Measurements from ENCODE around the gene ASS1. TPM values are rescaled to one million over a fixed set of nuclear protein-coding genes. Genes with fewer than 3 reads are reported as not detected.

Gene ASS1
- polyA plus RNA-seq, 1 donor = 281 TPM

DNA sequence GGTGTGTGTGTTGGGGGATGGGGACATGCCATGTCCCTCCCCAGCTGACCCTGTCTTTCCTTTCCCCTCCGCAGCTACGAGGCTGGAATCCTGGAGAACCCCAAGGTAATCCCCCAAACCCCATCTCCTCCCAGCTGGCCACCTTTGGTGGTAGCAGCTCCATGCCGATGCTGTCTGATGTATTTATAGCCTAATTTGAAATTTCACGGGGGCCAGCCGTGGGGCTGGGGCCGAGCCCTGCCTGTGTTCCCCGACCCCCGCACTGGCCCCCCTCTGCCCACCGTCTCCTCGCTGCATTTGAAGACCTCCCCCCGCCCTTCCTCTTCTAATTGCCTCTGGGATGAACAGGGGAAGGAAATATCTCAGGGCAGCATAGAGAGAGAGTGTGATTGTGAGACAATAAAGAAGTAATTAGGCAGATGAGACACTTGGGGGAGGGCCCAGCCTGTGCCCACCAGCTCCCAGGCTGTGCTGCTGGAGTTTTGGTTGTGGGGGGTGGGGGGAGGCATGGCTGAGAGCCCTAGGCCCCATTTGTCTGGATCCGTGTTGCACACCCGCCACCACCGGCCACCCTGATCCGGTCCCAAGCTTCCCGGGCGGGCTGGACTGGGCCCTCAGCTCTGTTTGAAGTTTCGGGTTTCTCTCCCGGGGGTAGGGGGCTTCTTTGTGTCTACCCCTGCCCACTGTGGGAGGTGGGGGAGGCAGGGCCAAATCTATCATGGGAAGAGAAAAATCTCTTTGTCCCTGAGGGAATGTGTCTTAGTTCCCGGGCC lies 26.8 kb downstream of the ASS1 start:
- no peak for DNase-seq

GRCh38 chr9:130472184-130472705 lies 27.5 kb downstream of the ASS1 start:
- DNase-seq = no peak

GRCh38 chr9:130473009-130473408 lies 28.2 kb downstream of the ASS1 start:
- DNase-seq = no peak

GRCh38 chr9:130473566-130473965 lies 28.8 kb downstream of the ASS1 start:
- DNase-seq = no peak

- DNase-seq = no peak
Observed at GRCh38 chr9:130474106-130474505, 29.3 kb downstream of the ASS1 start.

DNA sequence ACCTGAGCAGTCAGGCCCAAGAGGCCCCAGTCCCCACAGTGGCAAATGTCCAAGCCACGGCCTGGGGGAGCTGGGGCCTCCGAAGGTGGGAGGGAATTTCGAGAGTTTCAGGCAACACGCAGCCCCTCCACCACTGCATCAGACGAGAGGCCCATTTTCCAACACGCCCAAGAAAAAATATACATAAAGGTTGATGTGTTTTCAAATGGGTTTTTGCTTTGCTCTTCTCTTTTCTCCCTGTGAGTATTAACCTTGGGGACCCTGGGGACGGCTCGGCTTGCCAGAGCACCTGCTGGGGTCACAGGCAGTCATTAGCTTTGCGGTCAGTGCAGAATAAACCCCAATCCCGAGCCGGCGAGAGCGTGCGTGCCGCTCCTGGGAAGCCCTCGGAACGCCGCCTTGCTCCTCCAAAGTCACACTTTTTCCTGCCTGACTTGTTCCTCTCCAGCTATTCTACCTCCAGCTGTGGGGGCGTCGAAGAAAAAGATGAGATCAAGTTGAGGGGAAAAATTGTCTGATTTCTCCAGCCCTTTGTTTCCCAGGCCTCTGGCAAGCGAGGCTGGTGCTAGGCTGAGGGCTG lies 31.5 kb downstream of the ASS1 start:
- DNase-seq = no peak

DNA sequence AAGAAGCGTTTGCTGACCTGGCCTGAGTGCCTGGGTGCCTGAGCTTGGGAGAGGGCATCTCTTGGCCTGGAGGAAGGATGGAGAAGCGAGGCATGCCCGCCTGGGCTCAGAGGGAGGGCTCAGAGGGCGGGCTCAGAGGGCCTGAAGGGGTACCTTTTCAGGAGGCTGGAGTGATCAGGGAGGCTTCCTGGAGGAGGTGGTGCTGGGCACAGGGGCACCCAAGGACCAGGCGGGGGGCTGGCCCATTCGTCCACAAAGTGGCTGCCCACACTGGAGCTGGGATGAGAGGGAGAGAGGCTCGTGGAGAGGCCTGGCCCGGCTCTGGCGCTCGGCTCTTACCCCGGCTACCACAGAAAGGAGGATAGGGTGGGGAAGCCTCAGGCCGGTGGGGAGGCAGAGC lies 32.8 kb downstream of the ASS1 start:
- no peak for DNase-seq

GRCh38 chr9:130478152-130478551 lies 33.4 kb downstream of the ASS1 start:
- DNase-seq = no peak

- DNase-seq = no peak
Observed at GRCh38 chr9:130478736-130479575, 34.2 kb downstream of the ASS1 start.

DNA sequence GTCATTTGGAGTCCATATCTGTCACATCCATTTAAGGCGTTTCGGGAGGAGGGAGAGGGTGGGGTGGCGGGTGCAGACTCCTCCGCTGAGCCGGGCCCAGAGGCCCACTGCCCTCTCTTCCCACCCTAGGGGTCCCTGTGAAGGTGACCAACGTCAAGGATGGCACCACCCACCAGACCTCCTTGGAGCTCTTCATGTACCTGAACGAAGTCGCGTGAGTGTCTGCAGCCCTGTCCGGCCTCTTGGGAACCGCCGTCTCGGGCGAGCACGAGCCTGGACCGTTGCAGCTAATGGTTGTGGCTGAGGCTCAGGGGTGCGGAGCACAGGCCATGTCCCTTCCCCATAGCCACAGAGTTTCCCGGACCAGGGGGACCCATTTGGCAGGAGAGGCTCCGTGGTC lies 34.8 kb downstream of the ASS1 start:
- DNase-seq = no peak

DNA sequence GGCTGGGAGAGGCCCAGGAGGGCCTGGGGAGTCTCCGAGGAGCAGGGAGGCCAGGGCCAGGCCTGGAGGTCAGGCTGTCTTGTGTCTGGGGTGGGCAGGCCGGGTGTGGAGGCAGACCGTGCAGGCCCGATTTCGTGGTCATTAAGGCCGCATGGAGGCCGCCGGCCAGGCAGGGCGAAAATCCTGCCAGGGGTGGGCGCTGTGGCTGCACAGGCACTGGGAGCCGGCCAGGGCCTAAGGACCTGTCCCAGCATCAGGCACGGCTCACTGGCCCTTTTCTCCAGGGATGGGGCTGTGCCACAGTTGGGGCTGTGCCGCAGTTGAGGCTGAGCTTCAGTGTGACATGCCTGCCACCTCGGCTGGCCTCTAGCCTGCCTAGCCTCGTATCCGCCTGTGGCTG lies 35.9 kb downstream of the ASS1 start:
- no peak for DNase-seq

DNA sequence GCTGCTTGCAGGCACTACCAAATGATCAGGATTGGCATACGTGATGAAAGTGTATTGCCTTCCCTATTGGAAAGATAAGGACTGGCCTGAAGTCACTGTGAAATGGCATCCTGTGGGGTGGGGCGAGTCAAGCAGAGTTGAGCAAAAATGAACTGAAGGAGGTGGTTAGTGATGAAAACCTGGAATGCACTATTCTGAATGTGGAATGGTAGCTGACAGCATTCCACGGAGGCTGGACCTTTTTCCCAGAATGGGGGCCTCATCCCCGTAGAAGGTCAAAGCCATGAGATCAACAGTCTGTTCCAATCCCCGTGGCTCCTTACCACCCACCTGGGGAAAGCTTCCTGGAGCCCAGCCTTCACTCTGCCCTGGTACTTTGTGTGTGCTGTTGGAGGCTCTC lies 37.7 kb downstream of the ASS1 start:
- DNase-seq = no peak

DNA sequence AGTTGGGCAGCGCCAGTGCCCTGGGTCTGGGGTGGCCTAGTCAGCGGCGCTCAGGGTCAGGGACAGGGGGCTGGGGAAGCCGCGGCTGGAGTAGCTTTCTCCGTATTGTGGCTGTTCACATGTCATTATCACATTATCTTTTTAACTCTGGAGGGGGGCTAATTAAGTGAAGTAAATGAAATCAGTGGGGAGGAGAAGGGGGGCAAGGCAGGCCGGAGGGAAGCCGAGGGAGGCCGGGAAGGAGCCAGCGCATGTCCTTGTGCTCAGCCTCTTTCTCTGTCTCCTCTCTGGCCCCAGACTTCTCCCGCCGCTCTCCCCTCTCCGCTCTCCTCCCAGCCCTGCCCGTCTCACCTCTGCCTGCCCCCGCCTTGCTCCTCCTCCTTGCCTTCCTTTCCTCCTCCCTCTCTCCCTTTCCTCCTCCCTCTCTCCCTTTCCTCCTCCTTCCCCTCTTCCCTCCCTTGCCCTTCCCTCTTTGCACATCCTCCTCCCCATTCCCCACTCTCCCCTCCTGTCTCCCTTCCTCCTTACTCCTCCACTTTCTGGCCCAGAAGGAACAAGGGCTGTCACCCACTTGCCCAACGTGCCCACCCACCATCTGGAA lies 38.7 kb downstream of the ASS1 start:
- DNase-seq = no peak

GRCh38 chr9:130484362-130485072 lies 39.8 kb downstream of the ASS1 start:
- DNase-seq = no peak

GRCh38 chr9:130486103-130486502 lies 41.3 kb downstream of the ASS1 start:
- DNase-seq = no peak

- DNase-seq = no peak
Observed at GRCh38 chr9:130487500-130487899, 42.7 kb downstream of the ASS1 start.

DNA sequence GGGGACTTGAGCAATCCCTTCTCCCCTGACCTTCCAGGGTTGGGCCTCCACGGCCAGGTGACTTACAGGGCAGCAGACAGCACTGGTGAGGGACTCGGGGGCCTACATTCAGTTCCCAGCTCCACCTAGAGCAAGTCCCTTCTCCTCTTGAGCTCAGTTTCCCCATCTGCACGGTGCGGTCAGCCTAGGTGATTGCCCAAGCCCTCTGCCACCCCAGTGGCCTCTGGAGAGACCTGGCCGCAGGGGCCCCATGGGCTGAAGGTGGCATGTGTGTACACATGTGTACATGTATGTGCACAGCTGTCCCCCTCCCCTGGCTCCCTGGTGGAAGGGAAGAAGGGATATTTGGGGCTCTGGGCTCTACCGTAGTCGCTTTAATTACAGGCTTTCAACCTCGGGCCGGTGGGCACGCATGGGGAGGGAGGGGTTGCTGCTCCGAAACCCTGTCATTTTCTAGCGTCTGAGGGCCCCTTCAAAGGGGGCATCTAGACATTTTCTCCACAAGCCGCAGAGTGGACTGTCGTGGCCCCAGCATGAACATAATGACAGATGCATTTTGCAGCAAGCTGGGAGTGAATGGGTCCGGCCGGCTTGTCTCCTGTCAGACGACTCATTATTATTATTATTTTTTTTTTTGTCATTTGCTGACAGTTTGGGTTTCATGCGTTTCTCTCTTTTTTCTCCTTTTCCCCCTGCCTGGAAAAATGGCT lies 44.0 kb downstream of the ASS1 start:
- DNase-seq = no peak

DNA sequence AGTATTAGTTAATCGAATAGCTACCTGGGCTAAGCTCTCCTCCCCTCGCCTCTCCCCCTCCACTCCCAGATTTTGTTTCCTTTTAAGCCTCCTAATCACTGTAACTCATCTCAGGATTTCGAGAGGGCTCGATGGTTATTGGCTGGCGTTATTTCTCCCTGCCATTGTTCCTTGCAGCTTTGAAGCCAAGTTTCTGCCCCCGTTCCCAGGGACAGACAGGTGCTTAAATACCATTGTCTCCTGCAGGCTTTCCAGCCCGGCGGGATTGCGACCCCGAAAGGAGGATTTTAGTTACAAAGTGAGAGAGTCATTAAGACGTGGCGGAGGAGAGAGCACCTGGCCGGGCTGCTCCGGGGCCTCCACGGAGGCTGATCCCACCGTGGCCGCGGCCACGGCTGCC lies 46.2 kb downstream of the ASS1 start:
- DNase-seq = no peak

DNA sequence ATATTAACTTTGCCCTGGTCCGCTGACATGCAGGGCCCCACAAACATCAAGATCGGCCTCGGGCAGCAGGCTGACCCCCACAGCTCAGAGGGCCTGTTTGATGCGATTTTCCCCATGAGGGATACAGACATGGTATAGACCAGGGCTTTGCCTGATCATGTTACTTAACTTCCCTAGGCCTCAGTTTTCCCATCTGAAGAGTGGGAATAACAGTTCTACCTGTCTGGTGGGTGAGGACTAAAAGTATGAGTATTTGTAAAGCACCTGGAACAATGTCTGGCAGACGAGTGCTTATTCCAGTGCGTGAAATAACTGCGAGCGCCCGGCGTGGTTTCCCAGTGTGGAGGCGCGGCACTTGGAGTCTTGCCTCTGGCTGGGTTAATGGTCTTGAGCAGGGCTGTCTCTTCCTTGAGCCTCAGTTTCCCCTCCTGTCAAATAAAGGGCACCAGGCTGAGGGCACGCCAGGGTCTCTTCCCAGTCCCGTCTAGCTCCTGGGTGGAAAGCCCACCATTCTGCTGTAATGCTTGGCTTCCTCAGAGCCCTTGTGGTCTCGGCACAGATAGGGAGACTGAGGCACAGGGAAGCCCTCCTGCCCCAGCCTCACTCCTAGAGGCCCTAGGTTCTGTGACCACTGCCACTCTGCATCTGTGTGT lies 47.2 kb downstream of the ASS1 start:
- no peak for DNase-seq

- DNase-seq = no peak
Observed at GRCh38 chr9:130493021-130493420, 48.3 kb downstream of the ASS1 start.

- no peak for DNase-seq
Observed at GRCh38 chr9:130493476-130493875, 48.7 kb downstream of the ASS1 start.
